ENCODE data around the gene BLNK.

GRCh38 chr10:96230527-96230926 is 40.8 kb downstream of the BLNK start:
- no peak for TF ChIP-seq CTCF (conservative IDR thresholded peaks at IDR 0.05 in 1 of 2, IDR thresholded peaks at IDR 0.05 in 1 of 2; ENCODE audit: low read depth in 1 of 2, low read length in 2 of 2)
- no peak for TF ChIP-seq EZH2 (IDR thresholded peaks at IDR 0.05; ENCODE audit: low read length, missing control alignments)

Measured in fibroblast of lung (primary cell).